Activated naive CD4-positive, alpha-beta T cell treated with anti-CD3 and anti-CD28 coated beads, Interleukin-2, amount 10 ng/mL, durations not matched to agents 7 days and 5 days (primary cell): Measurements from ENCODE around the gene TAPBPL.
A peak's percentile ranks its signal among the peaks of the same experiment; 100 is the strongest.
"Not testable (repeated sequence)": the region's sequence is repeated elsewhere in the genome, so short reads cannot be mapped to it uniquely, and the experiment has no call there.

ENCODE experiments used
- CTCF ChIA-PET: fragments of 350-600 bp; sonication (Branson Sonifier 250); formaldehyde crosslinking; loops from one replicate; lab custom pipeline; 2021; ENCODE audit warnings: antibody characterized with exemption; lab: Charles Lee
- DNase-seq: peaks from one replicate; pipeline ENCODE4 v3.0.0-alpha.2; 2020
- H3K27ac Mint-ChIP-seq: one replicate; pipeline ENCODE4 v1.8.0; 2021; ENCODE audit warnings: mild to moderate bottlenecking, moderate library complexity, mixed read lengths
- H3K27me3 Mint-ChIP-seq: one replicate; pipeline ENCODE4 v1.8.0; 2021; ENCODE audit warnings: mild to moderate bottlenecking, mixed read lengths
- H3K36me3 Mint-ChIP-seq: one replicate; pipeline ENCODE4 v1.8.0; 2021; ENCODE audit warnings: mixed read lengths
- H3K4me1 Mint-ChIP-seq: one replicate; pipeline ENCODE4 v1.8.0; 2021; ENCODE audit warnings: mixed read lengths
- H3K4me3 Mint-ChIP-seq: one replicate; pipeline ENCODE4 v1.8.0; 2021; ENCODE audit warnings: mild to moderate bottlenecking, moderate library complexity, mixed read lengths
- H3K9me3 Mint-ChIP-seq: one replicate; pipeline ENCODE4 v1.8.0; 2021; ENCODE audit warnings: mixed read lengths

Gene TAPBPL

DNA sequence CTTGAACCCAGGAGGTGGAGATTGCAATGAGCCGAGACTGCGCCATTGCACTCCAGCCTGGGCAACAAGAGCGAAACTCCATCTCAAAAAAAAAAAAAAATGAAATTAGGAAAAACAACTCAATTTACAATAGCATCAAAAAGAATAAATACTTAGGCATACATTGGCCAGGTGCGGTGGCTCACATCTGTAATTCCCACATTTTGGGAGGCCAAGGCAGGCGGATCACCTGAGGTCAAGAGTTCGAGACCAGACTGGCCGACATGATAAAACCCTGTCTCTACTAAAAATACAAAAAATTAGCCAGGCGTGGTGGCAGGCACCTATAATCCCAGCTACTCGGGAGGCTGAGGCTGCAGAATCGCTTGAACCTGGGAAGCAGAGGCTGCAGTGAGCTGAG lies 24.0 kb upstream of the TAPBPL start:
- Mint-ChIP-seq H3K4me1 (peaks cover 75% of the 10 kb centered on the region), H3K27ac (peak overlapping the region; percentile 94), H3K4me3 (peak overlapping the region; percentile 64)
- H3K27me3 Mint-ChIP-seq, H3K9me3 Mint-ChIP-seq, H3K36me3 Mint-ChIP-seq, DNase-seq: not testable (repeated sequence)
- CTCF ChIA-PET, result interaction anchor here (0.9 to 7.6 kb wide), 3 partner anchors 11 to 36 kb away, joined by 4 to 231 read pairs (median 41); partner anchors contain the start of gene CD27

DNA sequence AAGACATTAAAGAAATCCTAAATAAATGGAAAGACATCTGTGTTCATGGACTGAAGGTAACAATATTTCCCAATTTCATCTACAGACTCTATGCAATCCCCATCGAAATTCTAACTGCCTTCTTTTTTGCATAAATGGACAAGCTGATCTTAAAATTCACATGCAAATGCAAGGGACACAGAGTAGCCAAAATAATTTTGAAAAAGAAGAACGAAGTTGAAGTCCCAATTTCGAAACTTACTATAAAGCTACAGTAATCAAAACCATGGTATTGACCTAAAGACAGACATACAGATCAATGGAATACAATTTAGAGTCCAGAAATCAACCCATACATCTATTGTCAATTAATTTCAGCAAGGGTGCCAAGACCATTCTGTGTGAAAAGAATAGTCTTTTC lies 23.5 kb upstream of the TAPBPL start:
- Mint-ChIP-seq H3K27me3 (no peaks in the 10 kb centered on the region), H3K4me3 (no peak overlapping the region), H3K27ac (peak overlapping the region; percentile 94), H3K4me1 (peaks cover 77% of the 10 kb centered on the region), H3K9me3 (no peaks in the 10 kb centered on the region), H3K36me3 (no peaks in the 10 kb centered on the region)
- DNase-seq, result no peak
- CTCF ChIA-PET, result interaction anchor here (0.9 to 7.6 kb wide), 3 partner anchors 11 to 35 kb away, joined by 4 to 231 read pairs (median 41); partner anchors contain the start of gene CD27

GRCh38 chr12:6430124-6430989 lies 21.5 kb upstream of the TAPBPL start:
- DNase-seq, result peak; percentile 29
- CTCF ChIA-PET, result no interaction called here
- H3K9me3 Mint-ChIP-seq, result no peaks in the 10 kb centered on the region
- H3K4me3 Mint-ChIP-seq, result no peak overlapping the region
- H3K36me3 Mint-ChIP-seq, result no peaks in the 10 kb centered on the region
- peaks cover 79% of the 10 kb centered on the region for H3K4me1 Mint-ChIP-seq
- H3K27me3 Mint-ChIP-seq, result no peaks in the 10 kb centered on the region
- H3K27ac Mint-ChIP-seq, result peak overlapping the region; percentile 7

GRCh38 chr12:6432991-6433390 lies 18.9 kb upstream of the TAPBPL start:
- CTCF ChIA-PET, result interaction anchor here (1.6 to 3.5 kb wide), 3 partner anchors 12 to 33 kb away, joined by 6 to 23 read pairs (median 11); partner anchors contain the start of gene CD27
- DNase-seq, result no peak
- H3K27me3 Mint-ChIP-seq, result no peaks in the 10 kb centered on the region
- H3K4me3 Mint-ChIP-seq, result no peak overlapping the region
- peak overlapping the region; percentile 9 for H3K27ac Mint-ChIP-seq
- no peaks in the 10 kb centered on the region for H3K36me3 Mint-ChIP-seq
- peaks cover 62% of the 10 kb centered on the region for H3K4me1 Mint-ChIP-seq
- no peaks in the 10 kb centered on the region for H3K9me3 Mint-ChIP-seq

DNA sequence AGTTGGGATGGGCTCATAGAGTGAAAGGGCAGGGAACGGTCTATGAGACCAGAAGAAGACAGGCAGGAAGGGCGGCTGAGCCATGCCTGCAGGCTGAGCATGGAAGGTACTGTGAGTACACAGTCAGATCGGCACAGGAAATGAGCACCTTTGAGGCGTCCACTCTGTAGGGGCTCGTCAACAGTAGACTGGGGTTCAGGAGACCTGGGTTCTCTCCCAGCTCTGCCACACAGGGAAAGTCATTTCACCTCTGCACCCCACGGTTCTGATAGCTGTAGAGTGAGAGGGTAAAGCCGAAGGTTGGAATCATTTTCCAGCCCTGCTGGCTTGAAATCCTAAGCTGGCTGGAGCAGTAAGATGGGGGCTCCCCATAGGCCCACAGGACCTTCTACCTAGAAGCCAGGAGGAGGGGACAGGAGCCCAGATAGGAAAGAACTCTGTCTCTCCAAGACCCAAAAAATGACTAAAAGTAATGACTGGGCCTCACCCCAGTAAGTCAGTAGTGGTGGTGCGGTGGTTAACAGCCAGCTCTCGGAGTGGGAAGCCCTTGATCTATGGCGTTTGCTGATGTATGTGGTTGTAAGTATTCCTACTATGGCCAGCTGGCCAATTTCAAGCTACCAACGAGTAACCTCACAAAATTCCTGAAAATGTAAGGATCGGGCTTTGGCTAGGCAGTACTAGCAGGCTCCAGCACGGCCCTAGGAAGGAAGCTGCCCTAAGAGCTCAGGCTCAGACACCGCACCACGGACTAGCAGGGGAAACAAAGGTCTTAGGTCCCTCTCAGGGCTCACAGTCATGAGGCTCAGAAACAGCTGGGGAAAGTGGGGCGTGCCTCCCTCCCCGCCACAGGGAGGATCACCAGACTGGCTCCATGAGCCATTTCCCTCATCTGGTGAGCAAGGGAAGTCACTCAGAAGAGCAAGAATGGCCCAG lies 17.4 kb upstream of the TAPBPL start:
- Mint-ChIP-seq H3K9me3 (no peaks in the 10 kb centered on the region), H3K4me3 (no peak overlapping the region), H3K27ac (peak overlapping the region; percentile 87), H3K27me3 (no peaks in the 10 kb centered on the region), H3K4me1 (peaks cover 59% of the 10 kb centered on the region), H3K36me3 (no peaks in the 10 kb centered on the region)
- peak; percentile 65 for DNase-seq
- CTCF ChIA-PET, result interaction anchor here (1.1 to 3.5 kb wide), 8 partner anchors 9 to 103 kb away, joined by 3 to 23 read pairs (median 7); partner anchors contain the start of gene CD27

GRCh38 chr12:6435961-6436715 lies 15.7 kb upstream of the TAPBPL start:
- H3K27ac Mint-ChIP-seq, result no peak overlapping the region
- H3K36me3 Mint-ChIP-seq, result no peaks in the 10 kb centered on the region
- no peaks in the 10 kb centered on the region for H3K9me3 Mint-ChIP-seq
- H3K27me3 Mint-ChIP-seq, result no peaks in the 10 kb centered on the region
- H3K4me3 Mint-ChIP-seq, result no peak overlapping the region
- H3K4me1 Mint-ChIP-seq, result peaks cover 43% of the 10 kb centered on the region
- CTCF ChIA-PET, result interaction anchor here (0.8 to 2.5 kb wide), 2 partner anchors 29 to 317 kb away, joined by 4 to 17 read pairs; partner anchors contain the start of gene MLF2
- no peak for DNase-seq

- H3K36me3 Mint-ChIP-seq, result no peaks in the 10 kb centered on the region
- H3K4me1 Mint-ChIP-seq, result peaks cover 40% of the 10 kb centered on the region
- no peak overlapping the region for H3K4me3 Mint-ChIP-seq
- CTCF ChIA-PET, result no interaction called here
- no peaks in the 10 kb centered on the region for H3K27me3 Mint-ChIP-seq
- H3K9me3 Mint-ChIP-seq, result no peaks in the 10 kb centered on the region
- DNase-seq, result no peak
- H3K27ac Mint-ChIP-seq, result no peak overlapping the region
Observed at GRCh38 chr12:6437586-6437985, 14.3 kb upstream of the TAPBPL start.

DNA sequence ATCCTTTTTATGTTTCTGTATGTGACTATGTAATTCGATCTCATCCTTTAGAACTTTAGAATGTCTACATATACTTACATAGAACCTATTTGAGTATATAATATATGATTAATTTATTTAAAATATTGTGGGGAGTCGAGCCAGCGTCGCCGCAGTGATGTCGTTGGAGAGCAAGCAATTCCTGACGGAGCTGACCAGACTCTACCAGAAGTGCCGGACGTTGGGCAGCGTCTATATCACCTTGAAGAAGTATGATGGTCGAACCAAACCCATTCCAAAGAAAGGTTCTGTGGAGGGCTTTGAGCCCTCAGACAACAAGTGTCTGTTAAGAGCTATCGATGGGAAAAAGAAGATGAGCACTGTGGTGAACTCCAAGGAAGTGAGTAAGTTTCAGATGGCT lies 13.5 kb upstream of the TAPBPL start:
- no peaks in the 10 kb centered on the region for H3K9me3 Mint-ChIP-seq
- H3K4me1 Mint-ChIP-seq, result peaks cover 41% of the 10 kb centered on the region

DNA sequence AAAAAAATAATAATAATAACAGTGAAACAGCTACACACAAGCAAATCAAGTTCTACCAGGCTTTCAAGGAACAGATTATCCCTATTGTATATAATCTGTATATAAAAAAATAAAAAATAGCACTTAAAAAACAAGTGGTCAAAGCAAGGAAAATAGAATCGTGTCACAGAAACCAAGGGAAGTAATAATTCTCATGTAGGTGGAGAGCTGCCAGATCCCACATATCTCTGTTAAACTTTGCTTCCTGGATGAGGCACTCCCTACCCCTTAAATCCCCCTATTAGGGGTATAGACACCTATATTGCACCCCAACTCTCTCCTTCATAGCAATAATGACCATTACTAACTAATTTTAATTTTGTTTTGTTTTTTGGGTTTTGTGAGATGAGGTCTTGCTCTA lies 11.5 kb upstream of the TAPBPL start:
- no peaks in the 10 kb centered on the region for H3K27me3 Mint-ChIP-seq
- H3K27ac Mint-ChIP-seq, result no peak overlapping the region
- CTCF ChIA-PET, result interaction anchor here (0.9 to 1.6 kb wide), 2 partner anchors 21 to 25 kb away, joined by 3 to 10 read pairs; no protein-coding TSS in a partner anchor
- no peaks in the 10 kb centered on the region for H3K9me3 Mint-ChIP-seq
- H3K36me3 Mint-ChIP-seq, result peaks cover 9% of the 10 kb centered on the region
- H3K4me1 Mint-ChIP-seq, result peaks cover 40% of the 10 kb centered on the region
- no peak overlapping the region for H3K4me3 Mint-ChIP-seq
- DNase-seq, result no peak

More for the DNA sequence above, 13.5 kb upstream of the TAPBPL start:
- H3K36me3 Mint-ChIP-seq, result peaks cover 1% of the 10 kb centered on the region
- H3K27ac Mint-ChIP-seq, result no peak overlapping the region
- DNase-seq, result no peak
- CTCF ChIA-PET, result interaction anchor here (1.1 to 2.1 kb wide), 4 partner anchors 10 to 125 kb away, joined by 3 to 7 read pairs (median 4); no protein-coding TSS in a partner anchor
- no peaks in the 10 kb centered on the region for H3K27me3 Mint-ChIP-seq
- H3K4me3 Mint-ChIP-seq, result no peak overlapping the region

DNA sequence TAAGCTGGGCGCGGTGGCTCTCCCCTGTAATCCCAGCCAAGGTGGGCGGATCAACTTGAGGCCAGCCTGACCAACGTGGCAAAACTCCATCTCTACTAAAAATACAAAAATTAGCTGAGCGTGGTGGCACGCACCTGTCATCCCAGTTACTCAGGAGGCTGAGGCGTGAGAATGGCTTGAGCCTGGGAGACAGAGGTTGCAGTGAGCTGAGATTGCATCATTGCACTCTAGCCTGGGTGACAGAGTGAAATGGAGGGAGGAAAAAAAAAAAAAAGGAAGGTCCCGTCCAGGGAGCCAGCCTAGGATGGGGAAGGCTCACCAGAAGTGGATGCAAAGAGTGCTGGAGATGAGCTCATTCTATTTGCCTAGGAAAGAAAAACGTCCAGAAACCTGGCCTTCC lies 9.0 kb upstream of the TAPBPL start:
- H3K4me1 Mint-ChIP-seq, result peaks cover 54% of the 10 kb centered on the region
- H3K27ac Mint-ChIP-seq, result peak overlapping the region; percentile 95
- H3K36me3 Mint-ChIP-seq, result peaks cover 29% of the 10 kb centered on the region
- no peaks in the 10 kb centered on the region for H3K27me3 Mint-ChIP-seq
- no peak overlapping the region for H3K4me3 Mint-ChIP-seq
- CTCF ChIA-PET, result interaction anchor here (1.0 to 6.8 kb wide), 5 partner anchors 9 to 23 kb away, joined by 3 to 63 read pairs (median 37); partner anchors contain the start of gene TAPBPL
- H3K9me3 Mint-ChIP-seq, result no peaks in the 10 kb centered on the region
- DNase-seq, result no peak

DNA sequence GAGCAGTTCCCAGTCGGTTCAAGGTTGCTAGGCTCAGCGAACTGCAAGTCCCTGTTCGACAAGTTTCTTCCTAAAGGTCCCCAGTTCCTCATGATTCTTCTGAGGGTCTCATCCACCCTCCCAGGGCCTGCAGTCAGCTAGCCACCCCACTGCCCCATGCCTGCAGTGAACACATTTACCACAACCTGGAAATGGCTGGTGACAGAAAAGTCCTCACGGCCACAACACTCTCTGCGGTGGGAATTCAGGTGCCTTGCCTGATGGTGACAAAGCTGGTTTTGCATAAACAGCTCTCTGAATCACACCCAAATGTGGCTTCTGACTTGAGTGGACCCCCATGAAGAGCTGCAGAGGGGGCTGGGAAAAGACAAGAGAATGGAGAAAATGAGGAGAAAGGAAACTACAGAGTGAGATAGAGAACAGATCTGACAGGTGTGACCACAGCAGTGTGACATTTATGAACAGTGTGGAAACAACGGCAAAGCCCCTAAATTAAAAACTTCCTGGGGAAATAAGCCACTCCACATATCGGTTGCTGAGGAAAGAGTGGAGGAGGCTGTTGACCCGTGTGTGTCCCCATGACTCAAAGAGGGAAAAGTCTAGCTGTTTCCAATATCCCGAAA lies 8.4 kb upstream of the TAPBPL start:
- no peaks in the 10 kb centered on the region for H3K9me3 Mint-ChIP-seq
- H3K27me3 Mint-ChIP-seq, result no peaks in the 10 kb centered on the region
- peak overlapping the region; percentile 95 for H3K27ac Mint-ChIP-seq
- CTCF ChIA-PET, result interaction anchor here (0.9 to 6.8 kb wide), 6 partner anchors 9 to 22 kb away, joined by 3 to 63 read pairs (median 30); partner anchors contain the start of gene TAPBPL
- peak overlapping the region; percentile 97 for H3K4me3 Mint-ChIP-seq
- DNase-seq, result peak; percentile 26
- H3K36me3 Mint-ChIP-seq, result peaks cover 33% of the 10 kb centered on the region
- H3K4me1 Mint-ChIP-seq, result peaks cover 59% of the 10 kb centered on the region

DNA sequence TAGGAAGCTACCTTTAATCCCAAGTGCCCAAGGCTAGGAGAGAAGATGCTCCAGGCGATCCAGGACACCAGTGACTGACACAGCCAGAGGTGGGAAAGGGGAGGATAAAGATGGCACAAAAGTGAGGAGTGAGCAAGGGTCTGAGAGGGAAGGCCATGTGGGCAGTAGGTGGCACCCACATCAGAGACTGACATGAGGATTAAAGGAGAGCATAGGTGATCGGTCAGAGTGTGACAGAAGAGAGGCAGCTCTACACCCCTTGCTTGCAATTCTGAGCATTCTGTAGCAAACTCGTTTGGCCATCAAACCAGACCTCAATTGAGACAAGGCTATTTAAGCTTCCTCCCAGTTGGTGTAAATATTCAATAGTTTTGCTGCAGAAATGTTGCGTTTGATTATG lies 7.8 kb upstream of the TAPBPL start:
- no peaks in the 10 kb centered on the region for H3K27me3 Mint-ChIP-seq
- peak overlapping the region; percentile 97 for H3K4me3 Mint-ChIP-seq
- peaks cover 33% of the 10 kb centered on the region for H3K36me3 Mint-ChIP-seq
- no peak for DNase-seq
- peak overlapping the region; percentile 95 for H3K27ac Mint-ChIP-seq
- CTCF ChIA-PET, result interaction anchor here (0.9 to 6.8 kb wide), 6 partner anchors 8 to 22 kb away, joined by 3 to 63 read pairs (median 30); partner anchors contain the start of gene TAPBPL
- H3K9me3 Mint-ChIP-seq, result no peaks in the 10 kb centered on the region
- H3K4me1 Mint-ChIP-seq, result peaks cover 63% of the 10 kb centered on the region
